ENCODE data around the gene FGF14.

GRCh38 chr13:101967216-101967615 is 434.6 kb downstream of the FGF14 start:
- TF ChIP-seq POLR2A (IDR thresholded peaks at IDR 0.05) (no peak), CTCF (IDR thresholded peaks at IDR 0.05) (no peak)
